ENCODE measurements around the gene YPEL4. TPM values are rescaled to one million over a fixed set of nuclear protein-coding genes. Genes with fewer than 3 reads are reported as not detected.
A peak's percentile ranks its signal among the peaks of the same experiment; 100 is the strongest.

YPEL4 gene
- total and polyA plus RNA-seq, 7 donors = 0.08 to 0.90 (median 0.20) TPM; not detected in 1

DNA sequence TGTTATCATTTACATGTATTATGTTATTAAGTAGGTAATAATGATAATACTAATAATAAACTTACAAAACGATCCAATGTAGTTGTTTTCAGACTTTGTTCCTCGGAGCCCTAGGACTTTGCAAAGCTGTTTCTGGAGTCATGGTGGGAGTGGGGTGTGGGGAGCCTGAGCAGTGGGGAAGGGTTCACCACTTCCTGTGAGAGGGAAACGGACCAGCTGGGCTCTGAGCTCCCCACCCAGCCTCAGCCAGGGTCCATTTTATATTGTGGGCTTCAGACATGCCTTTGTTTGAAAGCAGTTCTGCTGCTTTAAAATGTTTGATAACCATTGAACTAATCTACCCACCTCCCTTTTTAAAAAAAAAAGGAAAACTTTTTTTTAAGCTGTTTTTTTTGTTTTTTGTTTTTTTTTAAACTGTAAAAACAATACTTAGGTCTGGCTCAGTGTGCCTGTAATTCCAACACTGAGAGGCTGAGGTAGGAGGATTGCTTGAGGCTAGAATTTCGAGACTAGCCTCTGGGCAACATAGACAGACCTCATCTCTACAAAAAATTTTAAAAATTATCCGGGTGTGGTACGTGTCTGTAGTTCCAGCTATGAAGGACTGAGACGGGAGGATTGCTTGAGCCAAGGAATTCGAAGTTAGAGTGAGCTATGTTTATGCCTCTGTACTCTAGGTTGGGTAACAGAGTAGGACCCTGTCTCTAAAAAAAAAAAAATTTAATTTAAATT, 45.2 kb downstream of the YPEL4 start:
- no peak for ATAC-seq
- Histone ChIP-seq H3K36me3 (ENCODE audit: insufficient read depth in 1 of 2, low read depth in 1 of 2) (peaks cover 0 to 24% of the 10 kb centered on the region in 2 donors), H3K9me3 (no peaks in the 10 kb centered on the region), H3K27me3 (ENCODE audit: insufficient read depth in 3 of 3, low read length in 2 of 3) (no peaks in the 10 kb centered on the region), H3K4me1 (no peaks in the 10 kb centered on the region), H3K27ac (no peak overlapping the region), H3K4me3 (no peak overlapping the region)
- intact Hi-C loops (cut with DNase I) = no loop called here
- WGBS, 3 donors = 43 to 57% (median 48%) methylated on average over 8 of the region's 8 CpGs
- DNase-seq = no peak
- TF ChIP-seq, protein P1, sequence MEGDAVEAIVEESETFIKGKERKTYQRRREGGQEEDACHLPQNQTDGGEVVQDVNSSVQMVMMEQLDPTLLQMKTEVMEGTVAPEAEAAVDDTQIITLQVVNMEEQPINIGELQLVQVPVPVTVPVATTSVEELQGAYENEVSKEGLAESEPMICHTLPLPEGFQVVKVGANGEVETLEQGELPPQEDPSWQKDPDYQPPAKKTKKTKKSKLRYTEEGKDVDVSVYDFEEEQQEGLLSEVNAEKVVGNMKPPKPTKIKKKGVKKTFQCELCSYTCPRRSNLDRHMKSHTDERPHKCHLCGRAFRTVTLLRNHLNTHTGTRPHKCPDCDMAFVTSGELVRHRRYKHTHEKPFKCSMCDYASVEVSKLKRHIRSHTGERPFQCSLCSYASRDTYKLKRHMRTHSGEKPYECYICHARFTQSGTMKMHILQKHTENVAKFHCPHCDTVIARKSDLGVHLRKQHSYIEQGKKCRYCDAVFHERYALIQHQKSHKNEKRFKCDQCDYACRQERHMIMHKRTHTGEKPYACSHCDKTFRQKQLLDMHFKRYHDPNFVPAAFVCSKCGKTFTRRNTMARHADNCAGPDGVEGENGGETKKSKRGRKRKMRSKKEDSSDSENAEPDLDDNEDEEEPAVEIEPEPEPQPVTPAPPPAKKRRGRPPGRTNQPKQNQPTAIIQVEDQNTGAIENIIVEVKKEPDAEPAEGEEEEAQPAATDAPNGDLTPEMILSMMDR (IDR thresholded peaks at IDR 0.05) = no peak

DNA sequence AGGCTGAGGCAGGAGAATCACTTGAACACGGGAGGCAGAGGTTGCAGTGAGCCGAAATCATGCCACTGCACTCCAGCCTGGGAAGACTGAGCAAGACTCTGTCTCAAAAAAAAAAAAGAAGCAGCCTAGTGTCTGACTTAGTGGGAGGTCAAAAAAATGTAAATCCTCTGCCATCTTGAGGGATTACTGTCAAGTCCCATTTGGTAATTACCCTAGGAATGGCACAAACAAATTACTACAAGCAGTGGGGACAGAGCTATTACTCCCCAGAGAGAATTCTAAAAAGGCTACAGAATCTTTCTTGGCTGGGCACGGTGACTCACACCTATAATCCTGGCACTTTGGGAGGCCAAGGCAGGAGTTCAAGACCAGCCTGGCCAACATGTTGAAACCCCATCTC, 48.4 kb downstream of the YPEL4 start:
- H3K4me3 ChIP-seq = no peak overlapping the region
- 72 to 89% (median 77%) methylated on average over 3 of the region's 3 CpGs for WGBS, 3 donors
- TF ChIP-seq, protein P1 (IDR thresholded peaks at IDR 0.05) = no peak
- H3K4me1 ChIP-seq = no peaks in the 10 kb centered on the region
- no peak for ATAC-seq
- H3K36me3 ChIP-seq (ENCODE audit: insufficient read depth in 1 of 2, low read depth in 1 of 2) = peaks cover 0 to 10% of the 10 kb centered on the region in 2 donors
- intact Hi-C loops (cut with DNase I) = no loop called here
- peak in 1 of 2 donors; percentile 19 for DNase-seq
- H3K27ac ChIP-seq = no peak overlapping the region
- no peaks in the 10 kb centered on the region for H3K9me3 ChIP-seq
- H3K27me3 ChIP-seq (ENCODE audit: insufficient read depth in 3 of 3, low read length in 2 of 3) = peaks cover 0 to 12% (median 0%) of the 10 kb centered on the region in 3 donors

DNA sequence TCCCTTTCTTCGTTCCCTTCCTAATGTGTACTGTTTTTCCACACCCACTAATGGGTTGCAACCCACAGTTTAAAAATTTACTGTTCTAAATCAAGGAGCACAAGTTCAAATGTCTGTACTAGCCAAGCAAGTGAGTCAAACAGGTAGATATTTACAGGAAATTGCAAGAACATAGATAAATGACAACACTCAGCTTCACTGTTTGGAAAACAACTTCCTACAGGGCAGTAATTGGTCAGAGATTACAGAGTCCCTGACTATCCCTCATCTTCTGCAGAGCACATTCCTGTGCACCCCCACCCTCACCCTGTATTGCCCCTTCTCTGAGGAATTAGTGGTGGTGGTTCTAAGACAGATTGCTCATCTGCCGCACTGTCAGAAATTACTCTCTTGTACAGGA, 50.3 kb downstream of the YPEL4 start:
- intact Hi-C loops (cut with DNase I) = no loop called here
- TF ChIP-seq, protein P1 (IDR thresholded peaks at IDR 0.05) = no peak
- DNase-seq (no peak), ATAC-seq (no peak)
- Histone ChIP-seq H3K27me3 (ENCODE audit: insufficient read depth in 3 of 3, low read length in 2 of 3) (peaks cover 0 to 12% (median 0%) of the 10 kb centered on the region in 3 donors), H3K9me3 (no peaks in the 10 kb centered on the region), H3K27ac (peak overlapping the region; percentile 68), H3K4me1 (no peaks in the 10 kb centered on the region), H3K4me3 (peak overlapping the region; percentile 61), H3K36me3 (ENCODE audit: insufficient read depth in 1 of 2, low read depth in 1 of 2) (peaks cover 0 to 2% of the 10 kb centered on the region in 2 donors)
- 38 to 61% (median 41%) methylated on average over 2 of the region's 2 CpGs for WGBS, 3 donors

DNA sequence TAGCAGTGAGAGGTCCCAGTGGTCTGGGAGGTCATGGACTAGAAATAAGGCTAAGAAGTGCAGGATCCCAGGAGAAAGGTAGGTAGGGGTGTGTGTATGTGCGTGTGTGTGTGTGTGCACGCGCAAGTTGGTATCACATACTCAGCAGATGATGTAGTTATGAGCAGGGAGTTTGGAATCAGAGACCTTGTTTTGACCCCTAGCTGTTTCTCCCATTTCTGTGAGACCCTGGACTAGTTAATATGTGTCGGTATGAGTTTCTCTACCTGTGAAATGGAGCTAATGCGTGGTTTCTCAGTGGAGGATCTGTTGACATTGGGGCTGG, 50.9 kb downstream of the YPEL4 start:
- ATAC-seq = no peak
- intact Hi-C loops (cut with DNase I) = no loop called here

More for the DNA sequence above, 50.9 kb downstream of the YPEL4 start:
- Histone ChIP-seq H3K27ac (peak overlapping the region; percentile 68), H3K36me3 (ENCODE audit: insufficient read depth in 1 of 2, low read depth in 1 of 2) (peaks cover 0 to 2% of the 10 kb centered on the region in 2 donors), H3K4me3 (peak overlapping the region; percentile 61), H3K9me3 (no peaks in the 10 kb centered on the region), H3K4me1 (no peaks in the 10 kb centered on the region), H3K27me3 (ENCODE audit: insufficient read depth in 3 of 3, low read length in 2 of 3) (peaks cover 0 to 12% (median 0%) of the 10 kb centered on the region in 3 donors)
- 44 to 60% (median 49%) methylated on average over 5 of the region's 5 CpGs for WGBS, 3 donors
- TF ChIP-seq, protein P1 (IDR thresholded peaks at IDR 0.05) = no peak
- DNase-seq = no peak
